ENCODE measurements around the gene LEPROT.
"Not testable (repeated sequence)": the region's sequence is repeated elsewhere in the genome, so short reads cannot be mapped to it uniquely, and the experiment has no call there.

The LEPROT gene

DNA sequence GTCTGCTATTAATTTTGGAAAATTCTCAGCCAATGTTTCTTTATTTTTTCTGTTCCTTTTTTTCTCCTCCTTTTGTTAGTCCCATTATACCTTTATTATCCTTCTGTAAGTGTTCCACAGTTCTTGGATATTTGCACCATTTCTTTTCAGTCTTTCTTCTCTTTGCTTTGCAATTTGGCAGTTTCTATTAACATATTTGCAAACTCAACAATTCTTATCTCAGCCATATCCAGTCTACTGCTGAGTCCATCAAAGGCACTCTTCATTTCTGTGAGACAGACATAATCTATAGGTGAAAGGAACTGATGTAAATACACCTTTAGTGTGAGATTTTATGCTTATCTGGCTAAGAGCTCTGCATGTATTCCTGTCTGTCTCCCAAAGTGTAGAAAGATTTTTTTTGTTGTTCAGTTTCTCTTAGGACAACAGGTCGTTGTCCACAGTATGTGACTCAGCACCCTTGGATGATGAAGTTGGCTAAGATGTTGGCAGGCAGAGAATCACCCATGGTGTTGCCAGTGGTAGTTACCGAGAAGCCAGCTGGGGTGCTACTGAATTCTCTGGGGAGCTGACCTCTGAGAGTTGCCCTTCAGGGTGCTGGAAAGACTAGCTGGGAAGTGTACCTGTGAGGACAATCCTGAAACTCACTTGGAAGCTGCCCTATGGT lies 38.4 kb downstream of the LEPROT start:
- Histone ChIP-seq H3K27me3 (ENCODE audit: insufficient read depth, low read length, poor library complexity) (no peaks in the 10 kb centered on the region), H2AFZ (ENCODE audit: low read depth, low read length) (no peak overlapping the region), H3K4me1 (ENCODE audit: insufficient read depth, low read length) (no peaks in the 10 kb centered on the region), H3K9me3 (ENCODE audit: insufficient read depth, low read length, severe bottlenecking) (no peaks in the 10 kb centered on the region), H4K20me1 (ENCODE audit: insufficient read depth, low read length) (no peaks in the 10 kb centered on the region), H3K4me2 (ENCODE audit: insufficient read depth, low read length) (no peak overlapping the region), H3K36me3 (ENCODE audit: insufficient read depth, low read length) (no peaks in the 10 kb centered on the region), H3K27ac (ENCODE audit: low read length) (no peak overlapping the region), H3K79me2 (ENCODE audit: insufficient read depth, low read length) (no peaks in the 10 kb centered on the region), H3K4me3 (ENCODE audit: low read depth in 1 of 2, low read length in 2 of 2) (no peak overlapping the region), H3K9ac (ENCODE audit: low read depth, low read length) (no peak overlapping the region)
- TF ChIP-seq EZH2 (IDR thresholded peaks at IDR 0.05; ENCODE audit: borderline replicate concordance, low read depth, low read length, severe bottlenecking), result no peak
- TF ChIP-seq, protein P1, sequence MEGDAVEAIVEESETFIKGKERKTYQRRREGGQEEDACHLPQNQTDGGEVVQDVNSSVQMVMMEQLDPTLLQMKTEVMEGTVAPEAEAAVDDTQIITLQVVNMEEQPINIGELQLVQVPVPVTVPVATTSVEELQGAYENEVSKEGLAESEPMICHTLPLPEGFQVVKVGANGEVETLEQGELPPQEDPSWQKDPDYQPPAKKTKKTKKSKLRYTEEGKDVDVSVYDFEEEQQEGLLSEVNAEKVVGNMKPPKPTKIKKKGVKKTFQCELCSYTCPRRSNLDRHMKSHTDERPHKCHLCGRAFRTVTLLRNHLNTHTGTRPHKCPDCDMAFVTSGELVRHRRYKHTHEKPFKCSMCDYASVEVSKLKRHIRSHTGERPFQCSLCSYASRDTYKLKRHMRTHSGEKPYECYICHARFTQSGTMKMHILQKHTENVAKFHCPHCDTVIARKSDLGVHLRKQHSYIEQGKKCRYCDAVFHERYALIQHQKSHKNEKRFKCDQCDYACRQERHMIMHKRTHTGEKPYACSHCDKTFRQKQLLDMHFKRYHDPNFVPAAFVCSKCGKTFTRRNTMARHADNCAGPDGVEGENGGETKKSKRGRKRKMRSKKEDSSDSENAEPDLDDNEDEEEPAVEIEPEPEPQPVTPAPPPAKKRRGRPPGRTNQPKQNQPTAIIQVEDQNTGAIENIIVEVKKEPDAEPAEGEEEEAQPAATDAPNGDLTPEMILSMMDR (IDR thresholded peaks at IDR 0.05; ENCODE audit: borderline replicate concordance, extremely low read depth, low read length, poor library complexity, severe bottlenecking), result no peak
- ATAC-seq (ENCODE audit: insufficient read depth, low read depth), result no peak
- DNase-seq, result no peak

DNA sequence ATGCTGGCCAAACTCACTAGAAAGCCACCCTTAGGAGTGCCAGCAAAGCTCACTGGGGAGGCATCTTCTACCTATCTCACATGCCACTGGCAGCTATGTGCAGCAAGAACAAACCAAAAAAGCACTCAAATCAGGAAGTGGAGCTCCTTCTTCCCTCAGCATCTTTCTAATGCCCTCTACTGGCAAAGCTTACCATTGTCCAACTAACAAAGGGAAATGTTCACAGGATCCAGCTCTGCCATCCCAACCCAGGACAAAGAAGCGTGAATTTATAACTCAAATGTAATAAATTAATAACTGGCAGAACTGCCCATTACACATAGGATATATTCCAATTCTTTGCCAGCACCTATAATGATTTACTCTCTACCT lies 38.9 kb downstream of the LEPROT start:
- peak; percentile 44; the same call in 2 of the 3 replicates for ATAC-seq (ENCODE audit: insufficient read depth, low read depth)
- H3K79me2 ChIP-seq (ENCODE audit: insufficient read depth, low read length), result no peaks in the 10 kb centered on the region
- DNase-seq, result no peak

DNA sequence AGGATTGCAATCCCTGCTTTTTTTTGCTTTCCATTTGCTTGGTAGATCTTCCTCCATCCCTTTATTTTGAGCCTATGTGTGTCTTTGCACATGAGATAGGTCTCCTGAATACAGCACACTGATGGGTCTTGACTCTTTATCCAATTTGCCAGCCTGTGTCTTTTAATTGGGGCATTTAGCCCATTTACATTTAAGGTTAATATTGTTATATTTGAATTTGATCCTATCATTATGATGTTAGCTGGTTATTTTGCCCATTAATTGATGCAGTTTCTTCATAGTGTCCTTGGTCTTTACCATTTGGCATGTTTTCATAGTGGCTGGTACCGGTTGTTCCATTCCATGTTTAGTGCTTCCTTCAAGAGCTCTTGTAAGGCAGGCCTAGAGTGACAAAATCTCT lies 45.4 kb downstream of the LEPROT start:
- not testable (repeated sequence) for H3K27me3 ChIP-seq (ENCODE audit: insufficient read depth, low read length, poor library complexity); H3K27ac ChIP-seq (ENCODE audit: low read length)

More for the DNA sequence above, 38.9 kb downstream of the LEPROT start:
- TF ChIP-seq, protein P1 (IDR thresholded peaks at IDR 0.05; ENCODE audit: borderline replicate concordance, extremely low read depth, low read length, poor library complexity, severe bottlenecking), result peak; percentile 52
- no peak for TF ChIP-seq EZH2 (IDR thresholded peaks at IDR 0.05; ENCODE audit: borderline replicate concordance, low read depth, low read length, severe bottlenecking)
- Histone ChIP-seq H3K27me3 (ENCODE audit: insufficient read depth, low read length, poor library complexity) (no peaks in the 10 kb centered on the region), H3K4me2 (ENCODE audit: insufficient read depth, low read length) (no peak overlapping the region), H3K4me3 (ENCODE audit: low read depth in 1 of 2, low read length in 2 of 2) (no peak overlapping the region), H3K36me3 (ENCODE audit: insufficient read depth, low read length) (no peaks in the 10 kb centered on the region), H4K20me1 (ENCODE audit: insufficient read depth, low read length) (no peaks in the 10 kb centered on the region), H3K9me3 (ENCODE audit: insufficient read depth, low read length, severe bottlenecking) (no peaks in the 10 kb centered on the region), H3K27ac (ENCODE audit: low read length) (no peak overlapping the region), H2AFZ (ENCODE audit: low read depth, low read length) (no peak overlapping the region), H3K9ac (ENCODE audit: low read depth, low read length) (no peak overlapping the region), H3K4me1 (ENCODE audit: insufficient read depth, low read length) (no peaks in the 10 kb centered on the region)

DNA sequence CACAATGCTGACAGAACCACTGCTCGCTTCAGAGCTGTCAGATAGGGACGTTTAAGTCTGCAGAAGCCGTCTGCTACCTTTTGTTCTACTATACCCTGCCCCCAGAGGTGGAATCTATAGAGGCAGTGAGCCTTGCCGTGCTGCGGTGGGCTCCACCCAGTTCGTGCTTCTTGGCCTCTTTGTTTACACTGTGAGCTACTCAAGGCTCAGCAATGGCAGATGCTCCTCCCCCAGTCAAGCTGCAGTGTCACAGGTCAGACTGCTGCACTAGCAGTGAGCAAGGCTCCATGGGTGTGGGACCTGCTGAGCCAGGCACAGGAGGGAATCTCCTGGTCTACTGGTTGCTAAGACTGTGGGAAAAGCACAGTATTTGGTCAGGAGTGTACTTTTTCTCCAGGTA lies 47.1 kb downstream of the LEPROT start:
- Histone ChIP-seq H3K36me3 (ENCODE audit: insufficient read depth, low read length) (no peaks in the 10 kb centered on the region), H3K79me2 (ENCODE audit: insufficient read depth, low read length) (no peaks in the 10 kb centered on the region), H3K4me2 (ENCODE audit: insufficient read depth, low read length) (no peak overlapping the region), H3K27me3 (ENCODE audit: insufficient read depth, low read length, poor library complexity) (no peaks in the 10 kb centered on the region), H3K4me3 (ENCODE audit: low read depth in 1 of 2, low read length in 2 of 2) (no peak overlapping the region), H3K4me1 (ENCODE audit: insufficient read depth, low read length) (no peaks in the 10 kb centered on the region), H3K27ac (ENCODE audit: low read length) (no peak overlapping the region), H2AFZ (ENCODE audit: low read depth, low read length) (no peak overlapping the region), H3K9me3 (ENCODE audit: insufficient read depth, low read length, severe bottlenecking) (no peaks in the 10 kb centered on the region), H3K9ac (ENCODE audit: low read depth, low read length) (no peak overlapping the region), H4K20me1 (ENCODE audit: insufficient read depth, low read length) (no peaks in the 10 kb centered on the region)
- DNase-seq (no peak), ATAC-seq (ENCODE audit: insufficient read depth, low read depth) (no peak)
- TF ChIP-seq, protein P1 (IDR thresholded peaks at IDR 0.05; ENCODE audit: borderline replicate concordance, extremely low read depth, low read length, poor library complexity, severe bottlenecking), result no peak
- no peak for TF ChIP-seq EZH2 (IDR thresholded peaks at IDR 0.05; ENCODE audit: borderline replicate concordance, low read depth, low read length, severe bottlenecking)

More for the DNA sequence above, 45.4 kb downstream of the LEPROT start:
- not testable (repeated sequence) for H3K9ac ChIP-seq (ENCODE audit: low read depth, low read length); H2AFZ ChIP-seq (ENCODE audit: low read depth, low read length); H3K79me2 ChIP-seq (ENCODE audit: insufficient read depth, low read length); H4K20me1 ChIP-seq (ENCODE audit: insufficient read depth, low read length); H3K4me1 ChIP-seq (ENCODE audit: insufficient read depth, low read length); H3K4me3 ChIP-seq (ENCODE audit: low read depth in 1 of 2, low read length in 2 of 2); H3K9me3 ChIP-seq (ENCODE audit: insufficient read depth, low read length, severe bottlenecking); H3K4me2 ChIP-seq (ENCODE audit: insufficient read depth, low read length); DNase-seq; ATAC-seq (ENCODE audit: insufficient read depth, low read depth); H3K36me3 ChIP-seq (ENCODE audit: insufficient read depth, low read length)

Data from DND-41 (cell line).